SK-N-SH treated with all-trans-retinoic acid at 6 μM for 48 hours (cell line): ENCODE measurements around the gene SNX5.

Source experiments
- ESRRG ChIP-seq: fragments of 250-450 bp; sonication (Bioruptor Pico); IDR thresholded peaks from 2 replicates; pipeline ENCODE4 v1.6.1; 2021; ENCODE audit warnings: mild to moderate bottlenecking
- TCF4 ChIP-seq: fragments of 250-450 bp; sonication (Bioruptor Pico); IDR thresholded peaks from 2 replicates; pipeline ENCODE4 v1.8.0; 2021; ENCODE audit warnings: mild to moderate bottlenecking, moderate library complexity, borderline replicate concordance
- TOX ChIP-seq: fragments of 250-450 bp; sonication (Bioruptor Pico); IDR thresholded peaks from 2 replicates; pipeline ENCODE4 v1.8.0; 2021; ENCODE audit warnings: mild to moderate bottlenecking, moderate library complexity, borderline replicate concordance

GRCh38 chr20:17949899-17950298 is 18.7 kb downstream of the SNX5 start:
- TF ChIP-seq TOX (CRISPR knock-in tag) (no peak), ESRRG (no peak), TCF4 (CRISPR knock-in tag) (no peak)
